ENCODE measurements around the gene COL5A1. TPM values are rescaled to one million over a fixed set of nuclear protein-coding genes. Genes with fewer than 3 reads are reported as not detected.

Gene COL5A1
- total RNA-seq, 2 donors from 2014 or later: 10.9 to 22.0 TPM

GRCh38 chr9:134863306-134863902 is 221.8 kb downstream of the COL5A1 start:
- no peak overlapping the region for H3K27ac ChIP-seq
- no peak for TF ChIP-seq CTCF (IDR thresholded peaks at IDR 0.05)
- no peak overlapping the region for H3K4me3 ChIP-seq
- no peaks in the 10 kb centered on the region for H3K36me3 ChIP-seq
- no peaks in the 10 kb centered on the region for H3K9me3 ChIP-seq
- no peak for DNase-seq (ENCODE audit: low spot score)
- H3K4me1 ChIP-seq: peaks cover 0 to 13% of the 10 kb centered on the region in 2 donors
- no peaks in the 10 kb centered on the region for H3K27me3 ChIP-seq

GRCh38 chr9:134863941-134864820 is 222.6 kb downstream of the COL5A1 start:
- no peak for TF ChIP-seq CTCF (IDR thresholded peaks at IDR 0.05)
- no peak for DNase-seq (ENCODE audit: low spot score)
- H3K27ac ChIP-seq: no peak overlapping the region

GRCh38 chr9:134864821-134865190 is 223.2 kb downstream of the COL5A1 start:
- Histone ChIP-seq H3K36me3 (no peaks in the 10 kb centered on the region), H3K27ac (no peak overlapping the region)
- no peak for DNase-seq (ENCODE audit: low spot score)

More at GRCh38 chr9:134863941-134864820, 222.6 kb downstream of the COL5A1 start:
- Histone ChIP-seq H3K27me3 (no peaks in the 10 kb centered on the region), H3K9me3 (no peaks in the 10 kb centered on the region), H3K4me3 (no peak overlapping the region), H3K36me3 (no peaks in the 10 kb centered on the region), H3K4me1 (peaks cover 0 to 13% of the 10 kb centered on the region in 2 donors)

GRCh38 chr9:134867917-134868750 is 226.5 kb downstream of the COL5A1 start:
- Histone ChIP-seq H3K36me3 (no peaks in the 10 kb centered on the region), H3K4me3 (no peak overlapping the region), H3K27me3 (no peaks in the 10 kb centered on the region), H3K4me1 (peaks cover 0 to 25% of the 10 kb centered on the region in 2 donors), H3K27ac (no peak overlapping the region), H3K9me3 (no peaks in the 10 kb centered on the region)
- no peak for TF ChIP-seq CTCF (IDR thresholded peaks at IDR 0.05)
- no peak for DNase-seq (ENCODE audit: low spot score)

More at GRCh38 chr9:134864821-134865190, 223.2 kb downstream of the COL5A1 start:
- Histone ChIP-seq H3K27me3 (no peaks in the 10 kb centered on the region), H3K9me3 (no peaks in the 10 kb centered on the region), H3K4me3 (no peak overlapping the region), H3K4me1 (peaks cover 0 to 13% of the 10 kb centered on the region in 2 donors)
- TF ChIP-seq CTCF (IDR thresholded peaks at IDR 0.05): no peak

- Histone ChIP-seq H3K36me3 (no peaks in the 10 kb centered on the region), H3K4me3 (no peak overlapping the region), H3K27me3 (no peaks in the 10 kb centered on the region), H3K9me3 (no peaks in the 10 kb centered on the region), H3K4me1 (peaks cover 0 to 21% of the 10 kb centered on the region in 2 donors), H3K27ac (no peak overlapping the region)
- no peak for TF ChIP-seq CTCF (IDR thresholded peaks at IDR 0.05)
- no peak for DNase-seq (ENCODE audit: low spot score)
Measured at GRCh38 chr9:134868751-134869553, 227.3 kb downstream of the COL5A1 start.

All from right atrium auricular region (tissue), 2 donors.